Fibroblast of mammary gland (primary cell): ENCODE results near the gene HAP1.

ENCODE experiments used
- DNase-seq: peaks from one replicate; pipeline ENCODE4 v3.0.0-alpha.2; 2010; ENCODE audit warnings: low read depth
- H3K4me3 ChIP-seq: 2 replicates; pipeline ENCODE4 v1.5.1; 2011; ENCODE audit warnings: low read depth, mild to moderate bottlenecking, low read length, moderate library complexity; ENCODE audit not compliant: control insufficient read depth
- TF ChIP-seq, protein P1 (sequence below): conservative IDR thresholded peaks from 2 replicates; pipeline ENCODE4 v1.5.1; 2011; ENCODE audit warnings: low read depth, low read length, inconsistent platforms; ENCODE audit not compliant: control insufficient read depth, insufficient read depth

HAP1 gene

GRCh38 chr17:41748275-41748674, 13.8 kb upstream of the HAP1 start:
- no peak overlapping the region for H3K4me3 ChIP-seq
- TF ChIP-seq, protein P1, sequence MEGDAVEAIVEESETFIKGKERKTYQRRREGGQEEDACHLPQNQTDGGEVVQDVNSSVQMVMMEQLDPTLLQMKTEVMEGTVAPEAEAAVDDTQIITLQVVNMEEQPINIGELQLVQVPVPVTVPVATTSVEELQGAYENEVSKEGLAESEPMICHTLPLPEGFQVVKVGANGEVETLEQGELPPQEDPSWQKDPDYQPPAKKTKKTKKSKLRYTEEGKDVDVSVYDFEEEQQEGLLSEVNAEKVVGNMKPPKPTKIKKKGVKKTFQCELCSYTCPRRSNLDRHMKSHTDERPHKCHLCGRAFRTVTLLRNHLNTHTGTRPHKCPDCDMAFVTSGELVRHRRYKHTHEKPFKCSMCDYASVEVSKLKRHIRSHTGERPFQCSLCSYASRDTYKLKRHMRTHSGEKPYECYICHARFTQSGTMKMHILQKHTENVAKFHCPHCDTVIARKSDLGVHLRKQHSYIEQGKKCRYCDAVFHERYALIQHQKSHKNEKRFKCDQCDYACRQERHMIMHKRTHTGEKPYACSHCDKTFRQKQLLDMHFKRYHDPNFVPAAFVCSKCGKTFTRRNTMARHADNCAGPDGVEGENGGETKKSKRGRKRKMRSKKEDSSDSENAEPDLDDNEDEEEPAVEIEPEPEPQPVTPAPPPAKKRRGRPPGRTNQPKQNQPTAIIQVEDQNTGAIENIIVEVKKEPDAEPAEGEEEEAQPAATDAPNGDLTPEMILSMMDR: no peak
- DNase-seq: no peak

DNA sequence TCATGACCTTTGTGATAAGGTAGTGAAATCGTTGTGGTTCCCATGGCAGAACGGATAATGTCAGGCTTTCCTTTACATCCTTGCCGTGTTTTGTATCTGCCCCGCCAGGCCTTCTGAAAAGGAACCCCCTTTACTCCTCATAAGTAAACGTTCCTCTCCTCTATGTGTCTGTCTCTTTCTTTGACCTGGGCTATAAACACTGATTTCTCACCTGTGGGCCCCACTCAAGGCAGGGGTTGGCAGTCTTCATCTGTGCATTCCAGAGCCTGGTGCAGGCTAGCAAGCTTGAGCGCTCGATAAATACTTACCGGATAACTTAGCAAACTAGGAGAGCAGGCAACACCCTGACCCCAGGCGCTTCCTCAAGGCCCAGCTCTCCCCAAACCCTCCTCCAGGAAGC, 7.3 kb upstream of the HAP1 start:
- TF ChIP-seq, protein P1: no peak

GRCh38 chr17:41740506-41740905, 6.1 kb upstream of the HAP1 start:
- H3K4me3 ChIP-seq: no peak overlapping the region
- TF ChIP-seq, protein P1: no peak
- DNase-seq: no peak

More for the DNA sequence above, 7.3 kb upstream of the HAP1 start:
- H3K4me3 ChIP-seq: no peak overlapping the region
- DNase-seq: no peak

- peak; percentile 46 for DNase-seq
- H3K4me3 ChIP-seq: no peak overlapping the region
- TF ChIP-seq, protein P1: no peak
These were observed 5.4 kb upstream of the HAP1 start for GRCh38 chr17:41739661-41740352.

GRCh38 chr17:41738801-41739112, 4.3 kb upstream of the HAP1 start:
- DNase-seq: no peak
- TF ChIP-seq, protein P1: no peak

DNA sequence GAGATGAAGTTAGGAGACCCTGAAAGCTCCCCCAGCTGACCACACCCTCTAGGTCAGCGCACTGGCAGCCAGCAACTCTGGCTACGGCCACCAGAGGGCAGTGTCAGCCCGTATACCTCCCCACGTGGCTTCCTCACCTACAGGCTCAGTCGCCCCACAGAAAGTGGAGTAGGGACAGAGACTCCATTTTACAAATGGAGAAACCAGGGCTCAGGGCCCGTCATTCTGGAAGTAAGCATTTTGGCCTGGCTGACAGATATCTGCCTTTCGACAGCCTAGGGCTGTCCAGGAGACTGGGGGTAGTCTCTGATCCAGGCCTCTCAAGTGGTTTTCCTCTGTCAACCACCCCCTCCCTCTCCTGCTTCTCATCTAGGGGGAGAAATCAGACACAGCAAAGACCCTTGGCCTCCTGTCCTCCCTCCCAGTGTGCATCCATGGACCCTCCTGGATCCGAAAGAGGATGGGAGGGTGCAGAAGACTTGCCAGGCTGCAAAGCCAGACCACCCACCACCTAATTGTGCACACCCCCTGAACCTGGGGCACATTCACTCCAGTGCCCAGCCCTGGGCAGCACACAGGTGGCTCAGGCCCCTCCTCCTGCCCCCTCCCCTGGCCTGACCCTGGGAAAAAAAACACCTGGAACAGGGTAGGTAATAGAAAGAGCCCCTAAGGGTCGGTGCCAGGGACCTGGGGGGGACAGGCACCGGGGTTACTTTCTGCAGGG, 3.8 kb upstream of the HAP1 start:
- TF ChIP-seq, protein P1: peak; percentile 98
- DNase-seq: peak; percentile 73
- no peak overlapping the region for H3K4me3 ChIP-seq

More at GRCh38 chr17:41738801-41739112, 4.3 kb upstream of the HAP1 start:
- H3K4me3 ChIP-seq: no peak overlapping the region

DNA sequence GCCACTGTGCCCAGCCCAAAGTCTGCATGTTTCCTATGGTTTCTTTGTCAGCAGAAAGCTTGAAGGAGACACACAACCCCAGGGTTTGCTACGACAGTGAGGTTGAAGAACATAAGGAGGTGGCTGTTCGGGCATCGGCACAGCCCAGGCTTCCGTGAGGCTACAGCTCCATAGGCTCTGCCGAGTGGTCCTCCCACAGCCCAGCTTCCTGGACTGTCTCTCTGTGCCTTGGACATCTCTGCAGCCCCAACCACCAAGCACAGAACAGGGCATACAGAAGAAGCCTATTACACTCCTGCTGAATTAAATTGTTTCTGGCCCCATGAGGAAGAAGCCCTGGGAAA, 3.2 kb upstream of the HAP1 start:
- H3K4me3 ChIP-seq: no peak overlapping the region
- TF ChIP-seq, protein P1: no peak
- no peak for DNase-seq
